NCI-H774 (cell line): ENCODE data around the gene PITHD1.
A peak's percentile ranks its signal among the peaks of the same experiment; 100 is the strongest.
"Not testable (repeated sequence)": the region's sequence is repeated elsewhere in the genome, so short reads cannot be mapped to it uniquely, and the experiment has no call there.

Experiments
- DNase-seq: peaks from one replicate; lab custom pipeline; 2025; lab: John Stamatoyannopoulos, UW

Gene PITHD1, protein sequence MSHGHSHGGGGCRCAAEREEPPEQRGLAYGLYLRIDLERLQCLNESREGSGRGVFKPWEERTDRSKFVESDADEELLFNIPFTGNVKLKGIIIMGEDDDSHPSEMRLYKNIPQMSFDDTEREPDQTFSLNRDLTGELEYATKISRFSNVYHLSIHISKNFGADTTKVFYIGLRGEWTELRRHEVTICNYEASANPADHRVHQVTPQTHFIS

GRCh38 chr1:23777979-23778814, at the start of gene PITHD1:
TSS of gene PITHD1 (plus strand) at chr1:23778418. CDS start at chr1:23778516, 98 bp downstream.
- DNase-seq: peak; percentile 66

- DNase-seq: no peak
Observed at GRCh38 chr1:23732363-23733224, 45.6 kb upstream of the PITHD1 start.

- not testable (repeated sequence) for DNase-seq
Observed at GRCh38 chr1:23733281-23733680, 44.9 kb upstream of the PITHD1 start.

GRCh38 chr1:23736437-23737134, 41.6 kb upstream of the PITHD1 start:
- DNase-seq: no peak

DNA sequence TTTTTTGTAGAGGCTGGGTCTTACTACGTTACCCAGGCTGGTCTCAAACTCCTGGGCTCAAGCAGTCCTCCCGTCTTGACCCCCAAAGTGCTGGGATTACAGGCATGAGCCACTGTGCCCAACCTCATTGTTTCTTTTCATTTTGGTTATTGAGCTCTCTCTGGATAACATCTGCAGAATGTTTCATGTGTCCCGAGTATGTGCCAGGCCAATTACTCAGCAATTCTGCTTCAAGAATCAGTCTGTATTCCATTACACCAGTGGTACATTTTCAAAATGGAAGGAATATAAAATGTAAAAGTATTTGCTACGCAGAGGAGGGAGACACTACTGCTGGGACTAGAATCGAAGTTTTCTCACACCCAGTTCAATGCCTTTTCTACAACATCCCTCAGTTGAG, 36.6 kb upstream of the PITHD1 start:
- no peak for DNase-seq

DNA sequence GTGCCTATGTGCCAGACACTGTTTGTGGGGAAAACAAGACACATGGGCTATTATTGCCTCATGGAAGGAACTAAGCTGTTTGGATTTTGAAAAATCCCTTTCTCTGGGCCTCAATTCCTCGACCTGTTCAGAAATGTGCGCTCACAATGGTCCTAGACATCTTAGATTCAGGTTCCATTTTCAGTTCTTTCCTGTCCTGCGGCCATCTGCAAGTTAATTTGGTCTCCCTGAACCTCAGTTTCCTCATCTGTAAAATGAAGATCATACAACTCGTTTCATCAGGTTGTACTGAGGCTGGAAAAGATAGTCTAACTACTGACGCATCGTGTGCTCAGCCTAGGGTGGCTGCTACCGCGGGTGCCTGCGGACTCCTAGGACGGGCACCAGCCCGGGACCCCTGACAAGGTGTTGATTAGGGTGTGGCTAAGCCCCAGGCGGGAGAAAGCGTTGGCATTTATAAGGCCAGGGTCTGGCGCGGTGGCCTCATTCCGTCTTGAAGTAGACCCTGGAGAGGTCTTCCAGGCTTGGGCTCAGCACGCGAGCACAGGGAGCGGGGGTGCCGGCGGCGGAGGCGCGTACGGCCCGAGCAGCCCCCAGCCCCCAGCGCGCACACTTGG, 35.4 kb upstream of the PITHD1 start:
- DNase-seq: no peak

GRCh38 chr1:23743287-23744152, 34.7 kb upstream of the PITHD1 start, which contains the start of gene ELOA:
TSS of gene ELOA (plus strand) at chr1:23743471. CDS start at chr1:23743504, 33 bp downstream.
- peak; percentile 20 for DNase-seq

DNA sequence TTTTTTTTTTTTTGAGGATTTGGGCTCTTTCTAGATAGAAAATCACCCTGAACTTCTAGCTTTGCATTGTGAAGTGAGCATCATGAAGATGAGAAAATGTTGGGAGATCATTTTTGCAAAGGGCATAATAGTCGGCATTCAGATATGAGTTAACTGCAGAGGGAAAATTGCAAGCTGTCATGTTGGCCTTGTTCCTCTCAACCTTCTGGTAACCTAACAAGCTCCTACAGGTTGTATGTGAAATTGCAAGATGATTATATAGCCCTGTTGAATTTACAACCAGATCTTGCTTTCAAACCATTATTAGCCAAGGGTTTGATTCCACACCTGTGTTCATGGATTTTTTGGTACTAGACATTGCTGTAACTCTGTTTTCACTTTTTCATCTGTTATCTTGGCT, 32.7 kb upstream of the PITHD1 start:
- no peak for DNase-seq

- no peak for DNase-seq
Observed at GRCh38 chr1:23748016-23748415, 30.2 kb upstream of the PITHD1 start.

DNA sequence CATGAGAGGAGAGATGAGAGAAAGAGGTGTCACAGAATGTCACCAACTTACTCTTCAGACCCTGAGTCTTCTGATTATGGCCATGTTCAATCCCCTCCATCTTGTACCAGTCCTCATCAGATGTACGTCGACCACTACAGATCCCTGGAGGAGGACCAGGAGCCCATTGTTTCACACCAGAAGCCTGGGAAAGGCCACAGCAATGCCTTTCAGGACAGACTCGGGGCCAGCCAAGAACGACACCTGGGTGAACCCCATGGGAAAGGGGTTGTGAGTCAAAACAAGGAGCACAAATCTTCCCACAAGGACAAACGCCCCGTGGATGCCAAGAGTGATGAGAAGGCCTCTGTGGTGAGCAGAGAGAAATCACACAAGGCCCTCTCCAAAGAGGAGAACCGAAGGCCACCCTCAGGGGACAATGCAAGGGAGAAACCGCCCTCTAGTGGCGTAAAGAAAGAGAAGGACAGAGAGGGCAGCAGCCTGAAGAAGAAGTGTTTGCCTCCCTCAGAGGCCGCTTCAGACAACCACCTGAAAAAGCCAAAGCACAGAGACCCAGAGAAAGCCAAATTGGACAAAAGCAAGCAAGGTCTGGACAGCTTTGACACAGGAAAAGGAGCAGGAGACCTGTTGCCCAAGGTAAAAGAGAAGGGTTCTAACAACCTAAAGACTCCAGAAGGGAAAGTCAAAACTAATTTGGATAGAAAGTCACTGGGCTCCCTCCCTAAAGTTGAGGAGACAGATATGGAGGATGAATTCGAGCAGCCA, 27.0 kb upstream of the PITHD1 start:
- DNase-seq: no peak

GRCh38 chr1:23751815-23752200, 26.4 kb upstream of the PITHD1 start:
- no peak for DNase-seq

- no peak for DNase-seq
Observed at GRCh38 chr1:23752909-23753308, 25.3 kb upstream of the PITHD1 start.

- DNase-seq: no peak
Observed at GRCh38 chr1:23756676-23757075, 21.5 kb upstream of the PITHD1 start.

GRCh38 chr1:23757812-23758211, 20.4 kb upstream of the PITHD1 start:
- no peak for DNase-seq

- DNase-seq: no peak
Observed at GRCh38 chr1:23759277-23759676, 18.9 kb upstream of the PITHD1 start.

GRCh38 chr1:23763041-23763577, 15.1 kb upstream of the PITHD1 start:
- no peak for DNase-seq

- DNase-seq: no peak
Observed at GRCh38 chr1:23768733-23769132, 9.5 kb upstream of the PITHD1 start.

GRCh38 chr1:23772049-23772853, 6.0 kb upstream of the PITHD1 start:
- peak; percentile 20 for DNase-seq

GRCh38 chr1:23772854-23773242, 5.4 kb upstream of the PITHD1 start:
- no peak for DNase-seq
